Stimulated activated CD4-positive, alpha-beta T cell treated with anti-CD3 and anti-CD28 coated beads, Interleukin-12 subunit alpha, Interleukin-12 subunit beta, amount 100 ng/mL, for 24 hours (primary cell): Measurements from ENCODE around the gene FMOD.
"Not testable (repeated sequence)": the region's sequence is repeated elsewhere in the genome, so short reads cannot be mapped to it uniquely, and the experiment has no call there.

ENCODE experiments used
- DNase-seq, 2 experiments: peaks; one replicate each; pipeline ENCODE4 v3.0.0-alpha.2; 2020; ENCODE audit warnings: low read depth in 2 of 2

FMOD gene

DNA sequence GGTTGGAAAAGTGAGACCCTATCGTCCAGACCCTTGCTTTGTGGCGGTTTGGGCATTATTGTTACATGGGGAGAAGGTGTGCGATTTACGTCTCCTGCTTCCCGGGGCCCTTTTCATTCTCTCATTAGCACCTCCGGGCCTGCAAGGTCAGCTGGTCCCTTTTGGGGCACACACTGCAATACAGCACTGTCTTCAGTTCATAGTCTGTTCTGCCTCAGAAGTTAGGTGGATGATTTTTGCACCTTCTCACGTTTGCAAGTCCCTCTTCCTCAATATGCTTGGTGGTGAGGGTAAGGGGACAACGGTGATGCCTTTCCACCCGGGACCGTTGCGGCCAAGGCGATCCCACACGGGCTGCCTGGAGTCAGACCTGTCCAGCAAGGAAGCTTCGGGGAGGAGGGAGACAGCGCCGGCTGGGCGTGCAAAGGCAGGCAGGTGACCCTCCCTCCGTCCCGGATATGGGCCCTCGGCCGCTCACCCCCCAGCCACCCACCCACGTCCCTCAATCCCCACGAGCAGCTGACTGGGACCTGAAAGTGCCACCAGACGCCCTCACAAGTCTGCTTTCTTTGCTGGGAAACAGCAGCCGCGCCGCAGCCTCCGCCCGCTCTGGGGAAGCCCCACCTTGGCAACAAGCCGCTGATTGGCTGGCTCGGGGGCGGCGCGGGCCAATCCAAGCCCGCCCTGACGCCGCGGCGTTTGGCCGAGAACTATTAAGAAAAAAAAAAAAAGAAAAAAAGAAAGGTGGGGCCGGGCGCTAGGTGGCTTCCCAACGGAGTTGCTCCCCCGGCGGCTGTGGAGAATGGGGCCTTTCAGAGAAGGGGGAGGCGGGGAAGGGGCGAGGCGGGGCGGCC is 23.9 kb downstream of the FMOD start:
- peak; percentile 85 to 90 for DNase-seq

DNA sequence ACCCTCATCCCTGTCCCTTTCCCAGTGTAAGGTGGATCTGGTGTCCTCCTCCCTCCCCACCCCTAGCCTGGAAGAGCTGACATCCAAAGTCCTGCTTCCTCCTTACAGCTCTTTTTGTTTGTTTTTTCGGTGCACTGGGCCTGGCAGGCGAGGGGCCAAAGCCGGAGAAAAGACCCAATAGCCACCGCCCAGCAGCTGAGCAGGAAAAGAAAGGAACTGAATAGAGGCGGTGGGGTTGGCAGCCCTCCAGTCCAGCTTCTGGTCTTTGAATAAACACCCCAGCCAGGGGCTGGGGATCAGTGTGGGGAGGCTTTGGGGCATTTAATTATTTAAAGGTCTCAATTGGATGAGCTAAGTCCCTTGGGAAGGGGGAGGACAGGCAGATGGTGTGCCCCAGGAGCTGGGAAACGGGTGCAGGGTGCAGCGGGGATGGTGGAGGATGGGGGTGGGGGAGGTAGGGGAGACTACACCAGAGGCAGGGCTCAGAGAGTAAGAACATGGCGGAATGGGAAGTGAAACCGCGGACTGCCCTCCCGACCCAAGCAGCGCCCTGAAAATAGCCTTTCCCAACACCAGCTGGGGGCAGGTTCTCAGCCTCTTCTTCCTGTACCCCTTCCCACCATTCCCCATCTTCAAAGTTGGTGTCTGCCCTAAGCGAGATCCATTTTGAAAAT is 25.4 kb downstream of the FMOD start:
- DNase-seq = no peak

DNA sequence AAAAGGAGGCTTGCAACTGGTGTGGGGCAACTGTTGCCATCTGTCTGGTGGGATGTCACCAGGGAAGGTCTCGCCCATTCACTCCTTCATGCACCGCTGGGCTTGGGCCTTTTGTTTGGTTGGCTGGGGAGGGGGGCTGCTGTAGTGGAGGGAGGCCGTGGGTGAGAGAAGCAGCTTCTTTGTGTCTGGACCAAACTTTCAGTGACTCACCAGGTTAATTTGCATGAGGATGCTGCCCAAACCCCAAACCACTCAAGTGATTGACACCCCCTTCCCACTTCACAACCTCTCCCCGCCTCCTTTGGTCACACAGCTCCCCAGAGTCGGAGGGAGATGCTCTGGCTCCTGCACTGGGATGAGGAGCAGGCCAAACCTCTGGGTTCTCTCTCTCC is 25.9 kb downstream of the FMOD start:
- DNase-seq = peak in 1 of 2 experiments; percentile 49

DNA sequence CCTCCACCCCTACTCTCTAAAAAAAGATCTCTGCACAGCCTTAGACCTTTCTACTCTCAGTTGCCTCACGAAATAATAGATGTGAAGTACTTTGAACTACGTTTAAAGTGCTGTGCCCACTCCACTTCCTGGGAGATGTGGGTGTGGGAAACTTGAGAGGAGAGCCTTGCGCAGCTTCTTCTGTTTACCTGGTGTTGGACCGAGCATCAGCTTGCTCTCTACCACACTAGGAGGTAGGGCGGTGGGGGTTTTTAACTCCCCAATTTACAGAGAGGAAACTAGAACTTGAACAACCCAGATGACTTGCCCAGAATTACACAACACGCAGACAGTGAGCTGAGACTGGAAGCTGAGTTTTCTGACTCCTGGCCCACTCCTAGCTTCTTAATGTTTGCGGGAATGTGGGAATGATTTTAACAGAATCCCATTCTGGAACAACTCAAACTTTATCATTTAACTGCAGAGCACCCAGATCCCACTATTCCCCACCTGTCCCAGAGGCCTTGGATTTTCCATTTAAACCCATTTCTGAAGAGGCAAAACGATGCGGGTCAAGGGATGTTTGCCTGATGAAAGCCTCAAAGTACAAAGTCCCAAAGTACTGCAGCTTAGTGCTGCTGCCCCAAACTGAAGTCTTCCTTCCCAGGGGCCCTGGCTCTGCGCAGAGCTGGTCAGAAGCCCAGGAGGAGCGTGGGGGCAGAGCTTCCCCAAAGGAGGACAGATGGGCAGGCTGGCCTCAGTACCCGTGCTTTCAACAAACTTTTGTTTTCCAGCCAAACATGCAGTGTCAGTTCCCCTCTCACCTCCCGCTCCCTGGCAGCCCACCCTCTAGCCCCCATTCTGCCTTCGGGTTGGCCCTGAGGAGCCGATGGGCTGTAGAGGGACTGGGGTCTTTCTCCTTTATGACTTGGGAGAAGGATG is 26.6 kb downstream of the FMOD start:
- DNase-seq = no peak

DNA sequence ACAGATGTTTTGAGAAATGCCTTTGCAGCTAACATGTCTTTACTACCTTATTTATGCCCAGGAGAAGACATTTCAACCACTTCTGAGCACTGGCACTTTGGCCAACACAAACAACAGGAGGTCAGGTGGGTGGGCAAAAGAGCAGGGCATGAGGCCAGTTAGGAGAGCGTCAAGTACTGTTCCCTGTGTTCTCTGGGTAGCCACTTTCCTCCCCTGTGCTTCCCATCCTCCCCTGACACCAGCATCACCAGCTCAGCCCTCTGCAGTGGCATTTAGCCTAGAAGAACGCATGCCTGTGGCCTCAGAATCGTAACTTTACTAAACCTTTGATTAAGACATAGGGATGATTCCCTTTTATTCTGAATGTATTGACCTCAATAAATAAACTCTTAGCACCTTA is 27.3 kb downstream of the FMOD start:
- DNase-seq = no peak

DNA sequence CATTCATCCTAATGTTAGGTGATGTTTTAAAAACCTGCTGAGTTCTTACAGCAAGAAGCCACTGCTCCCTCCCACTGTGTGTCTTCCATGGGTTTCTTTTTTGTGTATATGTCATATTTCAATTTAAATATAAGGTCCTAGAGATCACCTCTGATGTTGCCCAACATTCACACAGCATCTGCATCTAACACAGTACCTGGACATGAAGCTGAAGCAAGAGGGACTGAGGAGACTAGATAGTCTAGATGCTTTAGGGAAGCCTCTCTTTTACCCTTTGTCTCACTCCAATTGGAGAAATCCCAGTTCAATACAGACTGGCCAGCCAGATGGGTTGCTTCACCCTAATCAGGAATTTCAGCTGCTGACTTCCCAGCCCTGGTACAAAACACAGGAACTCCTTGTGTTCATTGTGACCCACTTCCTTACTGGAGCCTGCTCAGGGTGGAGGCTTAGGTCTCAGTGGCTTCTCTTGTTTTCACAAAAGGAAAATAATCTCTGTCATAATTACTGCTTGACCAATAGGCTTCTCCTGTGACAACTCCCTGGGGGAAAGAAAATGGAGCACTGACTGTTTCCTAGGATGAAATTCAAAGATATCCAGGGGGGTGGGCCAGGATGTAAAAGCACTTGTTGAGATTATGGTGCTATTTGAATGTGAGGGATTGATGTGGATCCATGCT is 28.3 kb downstream of the FMOD start:
- DNase-seq = no peak

DNA sequence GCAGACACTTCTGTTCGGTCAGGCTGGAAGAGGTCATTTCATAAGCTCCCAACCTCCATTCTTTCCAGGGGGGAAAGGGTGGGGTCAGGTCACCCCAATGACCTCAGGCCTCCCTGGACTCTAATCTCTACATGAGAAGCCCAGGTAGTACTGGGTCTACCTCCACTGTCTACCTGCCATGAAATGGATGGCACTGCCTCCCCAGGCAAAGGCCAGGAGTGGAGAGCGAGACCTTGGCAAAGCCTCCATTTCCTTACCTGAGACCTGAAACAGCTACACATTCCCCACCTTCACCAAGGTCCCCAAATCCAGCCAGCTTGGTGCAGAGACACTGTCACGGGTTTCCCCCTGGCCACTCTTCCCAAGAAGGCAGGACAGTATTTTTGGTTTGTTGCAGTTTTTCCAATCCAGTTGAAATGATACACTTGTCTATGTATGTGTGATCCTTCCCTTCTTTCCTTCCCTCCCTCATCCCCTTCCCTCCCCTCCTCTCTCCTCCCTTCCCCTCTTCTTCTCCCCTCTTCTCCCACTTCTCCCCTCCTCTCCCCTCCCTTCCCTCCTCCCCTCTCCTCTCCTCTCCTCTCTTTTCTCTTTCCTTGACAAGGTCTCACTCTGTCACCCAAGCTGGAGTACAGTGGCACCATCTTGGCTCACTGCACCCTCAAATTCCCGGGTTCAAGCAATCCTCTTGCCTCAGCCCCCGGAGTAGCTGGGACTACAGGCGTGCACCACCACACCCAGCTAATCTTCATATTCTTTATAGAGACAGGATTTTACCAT is 29.5 kb downstream of the FMOD start:
- DNase-seq = no peak

DNA sequence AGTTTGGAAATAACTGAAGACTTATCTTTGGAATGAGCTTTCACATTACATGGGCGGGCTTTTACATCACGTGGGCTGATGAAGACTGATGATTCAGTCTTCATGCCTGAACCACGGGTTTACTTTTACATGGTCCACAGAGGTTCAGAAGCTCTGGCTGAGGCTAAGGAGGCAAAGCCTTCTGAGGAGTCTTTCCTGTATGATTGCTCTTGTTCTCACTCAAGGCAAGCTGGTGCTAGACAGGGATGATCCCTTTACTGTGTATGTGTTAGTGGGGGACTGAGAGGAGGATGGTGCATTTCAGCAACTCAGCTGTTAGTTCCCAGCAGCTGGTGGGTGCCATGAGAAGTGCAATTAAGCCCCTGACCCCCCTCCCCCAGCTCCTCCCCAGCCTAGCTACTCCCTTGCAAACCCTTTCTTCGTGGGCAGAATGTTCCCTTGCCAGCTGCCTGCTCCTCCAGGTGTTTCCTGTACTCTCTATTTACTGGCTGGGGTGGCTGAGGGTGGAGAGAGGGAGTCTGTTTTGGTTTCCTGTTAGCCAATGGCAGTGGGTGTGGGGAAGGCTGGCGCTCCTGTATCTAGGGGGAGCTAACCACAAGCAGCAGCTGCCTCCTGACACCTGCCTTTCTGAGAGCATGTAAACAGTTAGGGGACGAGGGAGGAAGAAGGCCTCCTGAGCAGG is 30.2 kb downstream of the FMOD start:
- no peak for DNase-seq

DNA sequence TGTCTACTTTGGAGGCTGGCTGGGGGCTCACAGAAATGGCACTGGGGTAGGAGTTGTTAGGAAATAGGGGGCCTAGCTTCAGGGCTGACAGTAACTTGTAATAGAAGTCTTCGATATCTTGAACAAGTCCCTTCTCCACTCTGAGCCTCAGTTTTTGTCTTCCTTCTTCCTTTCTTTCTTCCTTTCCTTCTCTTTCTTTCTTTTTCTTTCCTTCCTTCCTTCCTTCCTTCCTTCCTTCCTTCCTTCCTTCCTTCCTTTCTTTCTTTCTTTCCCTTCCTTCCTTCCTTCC is 32.7 kb downstream of the FMOD start:
- DNase-seq = no peak

DNA sequence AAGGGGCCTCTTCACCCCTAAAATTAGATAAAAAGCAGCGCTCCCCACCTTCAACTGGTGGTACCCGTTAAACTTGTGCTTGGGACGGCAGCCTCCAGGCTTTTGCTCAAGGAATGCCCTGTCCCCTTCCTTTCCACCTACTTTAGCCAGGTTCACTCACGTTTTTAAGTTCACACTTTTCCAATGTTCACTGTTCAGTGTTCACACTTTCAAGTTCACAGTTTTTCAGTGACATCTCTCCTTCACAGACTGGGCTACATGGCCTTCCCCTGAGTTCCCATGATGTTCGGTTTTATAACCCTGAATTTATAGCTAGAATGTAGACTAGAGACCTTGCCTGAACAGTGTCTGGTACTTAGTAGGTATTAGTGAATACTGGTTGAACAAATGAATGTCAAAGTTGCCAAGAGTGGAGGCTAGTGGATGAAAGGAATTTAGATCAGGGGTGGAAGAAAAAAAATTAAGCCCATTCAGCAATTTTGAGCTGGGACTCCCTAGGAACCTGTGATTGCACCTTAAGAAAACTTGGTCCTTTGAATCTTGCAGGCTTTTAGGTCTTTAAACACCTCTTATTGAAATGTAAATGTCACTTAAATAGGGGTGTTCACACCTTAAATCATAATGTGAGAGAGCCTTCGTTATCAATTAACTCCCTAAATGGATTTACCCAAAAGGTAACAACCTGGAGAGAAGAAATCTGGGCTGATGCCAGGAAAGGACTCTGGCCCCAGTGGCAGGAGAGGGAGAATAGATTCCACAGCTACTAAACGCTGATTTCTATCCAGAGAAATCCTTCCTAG is 33.3 kb downstream of the FMOD start:
- DNase-seq = no peak

DNA sequence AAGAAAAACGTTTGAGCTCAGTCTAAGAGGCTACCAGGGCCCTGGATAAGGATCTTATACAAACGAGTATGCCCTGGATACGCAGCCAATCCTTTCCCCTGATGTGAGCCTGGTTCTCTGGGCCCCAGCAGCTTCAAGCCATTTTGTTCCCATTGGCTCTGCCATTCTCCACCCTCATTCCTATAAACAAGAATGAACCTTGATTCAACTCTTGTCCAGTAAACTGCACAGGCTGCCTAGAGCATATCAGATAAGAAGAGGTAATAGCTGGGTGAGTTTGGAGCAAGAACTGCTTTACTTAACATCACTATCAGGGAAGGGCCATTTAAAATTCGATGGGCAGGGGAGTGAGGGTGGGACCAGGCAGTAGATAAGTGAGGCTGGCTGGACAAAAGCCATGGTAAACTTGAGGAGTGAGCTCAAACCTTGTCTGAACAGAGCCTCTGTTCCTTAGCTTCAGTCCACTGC is 34.3 kb downstream of the FMOD start:
- DNase-seq = no peak

DNA sequence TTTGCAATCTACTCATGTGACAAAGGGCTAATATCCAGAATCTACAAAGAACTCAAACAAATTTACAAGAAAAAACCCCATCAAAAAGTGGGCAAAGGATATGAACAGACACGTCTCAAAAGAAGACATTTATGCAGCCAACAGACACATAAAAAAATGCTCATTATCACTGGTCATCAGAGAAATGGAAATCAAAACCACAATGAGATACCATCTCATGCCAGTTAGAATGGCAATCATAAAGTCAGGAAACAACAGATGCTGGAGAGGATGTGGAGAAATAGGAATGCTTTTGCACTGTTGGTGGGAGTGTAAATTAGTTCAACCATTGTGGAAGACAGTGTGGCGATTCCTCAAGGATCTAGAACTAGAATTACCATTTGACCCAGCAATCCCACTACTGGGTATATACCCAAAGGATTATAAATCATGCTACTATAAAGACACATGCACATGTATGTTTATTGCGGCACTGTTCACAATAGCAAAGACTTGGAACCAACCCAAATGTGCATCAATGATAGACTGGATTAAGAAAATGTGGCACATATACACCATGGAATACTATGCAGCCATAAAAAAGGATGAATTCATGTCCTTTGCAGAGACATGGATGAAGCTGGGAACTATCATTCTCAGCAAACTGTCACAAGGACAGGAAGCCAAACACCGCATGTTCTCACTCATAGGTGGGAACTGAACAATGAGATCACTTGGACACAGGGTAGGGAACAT is 36.7 kb downstream of the FMOD start:
- DNase-seq = not testable (repeated sequence)

DNA sequence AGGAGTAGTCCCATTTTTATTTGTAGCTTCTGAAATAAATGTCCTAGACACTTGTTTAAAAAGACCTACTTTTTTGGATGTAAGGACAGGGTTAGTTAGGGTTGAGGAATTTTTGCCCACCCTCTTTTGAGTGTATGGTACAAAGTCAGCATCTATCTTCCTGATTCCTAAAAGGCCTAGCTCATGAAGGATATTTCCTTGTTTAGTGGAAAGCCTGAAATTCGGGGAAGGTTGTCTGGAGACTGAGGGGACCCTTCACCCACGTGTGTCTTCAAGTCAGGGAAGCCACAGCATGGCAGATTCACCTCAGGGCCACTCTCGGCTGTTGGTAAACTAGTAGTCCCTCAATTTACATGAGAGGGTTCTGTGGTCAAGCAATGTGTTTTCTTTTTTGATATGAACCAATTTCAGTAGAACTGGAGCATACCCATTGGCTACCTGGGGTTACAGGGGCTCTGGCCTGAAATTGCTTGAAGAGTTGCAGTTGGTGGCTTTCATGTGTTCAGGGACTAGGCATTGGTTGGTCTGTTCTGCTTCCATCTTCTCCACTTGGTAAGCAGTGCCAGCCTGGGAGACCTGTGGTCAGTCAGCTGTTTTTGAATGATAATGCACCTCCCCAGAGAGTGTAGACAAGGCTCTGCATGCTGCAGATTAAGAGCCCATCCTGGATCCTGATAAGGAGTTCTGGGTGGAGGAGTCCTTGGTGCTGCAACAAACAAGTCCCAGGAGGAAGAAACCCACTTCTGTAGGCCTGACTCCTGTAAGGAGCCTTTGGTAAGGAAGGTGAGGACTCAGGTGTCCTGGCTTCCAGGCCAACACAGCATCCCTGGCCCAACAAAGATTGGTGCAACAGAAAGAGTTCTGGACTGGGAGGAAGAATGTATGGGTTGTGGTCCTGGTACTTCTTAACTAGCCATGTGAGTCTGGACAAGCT is 39.3 kb downstream of the FMOD start:
- no peak for DNase-seq

DNA sequence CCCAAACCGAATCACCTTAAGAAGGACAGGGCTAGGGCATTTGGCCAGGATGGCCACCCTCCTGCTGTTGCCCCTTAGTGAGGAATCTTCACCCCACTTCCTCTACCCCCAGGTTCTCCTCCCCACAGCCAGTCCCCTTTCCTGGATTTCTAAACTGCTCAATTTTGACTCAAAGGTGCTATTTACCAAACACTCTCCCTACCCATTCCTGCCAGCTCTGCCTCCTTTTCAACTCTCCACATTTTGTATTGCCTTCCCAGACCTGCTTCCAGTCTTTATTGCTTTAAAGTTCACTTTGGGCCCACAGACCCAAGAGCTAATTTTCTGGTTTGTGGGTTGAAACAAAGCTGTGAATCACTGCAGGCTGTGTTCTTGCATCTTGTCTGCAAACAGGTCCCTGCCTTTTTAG is 42.0 kb downstream of the FMOD start:
- no peak for DNase-seq

DNA sequence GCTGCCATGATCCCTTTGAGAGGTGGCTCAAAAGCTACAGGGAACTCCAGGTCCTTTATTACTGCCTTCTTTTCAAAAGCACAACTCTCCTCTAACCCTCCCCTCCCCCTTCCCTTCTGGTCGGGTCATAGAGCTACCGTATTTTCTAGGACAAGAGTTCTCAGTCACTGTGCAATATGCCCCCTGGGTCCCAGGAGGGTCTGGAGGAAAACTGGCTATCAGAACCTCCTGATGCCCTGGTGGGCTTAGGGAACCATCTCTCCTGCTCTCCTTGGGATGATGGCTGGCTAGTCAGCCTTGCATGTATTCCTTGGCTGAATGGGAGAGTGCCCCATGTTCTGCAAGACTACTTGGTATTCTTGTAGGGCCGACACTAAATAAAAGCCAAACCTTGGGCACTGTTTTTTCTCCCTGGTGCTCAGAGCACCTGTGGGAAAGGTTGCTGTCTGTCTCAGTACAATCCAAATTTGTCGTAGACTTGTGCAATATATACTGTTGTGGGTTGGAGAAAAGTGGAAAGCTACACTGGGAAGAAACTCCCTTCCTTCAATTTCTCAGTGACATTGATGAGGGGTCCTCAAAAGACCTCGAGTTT is 42.5 kb downstream of the FMOD start:
- no peak for DNase-seq

DNA sequence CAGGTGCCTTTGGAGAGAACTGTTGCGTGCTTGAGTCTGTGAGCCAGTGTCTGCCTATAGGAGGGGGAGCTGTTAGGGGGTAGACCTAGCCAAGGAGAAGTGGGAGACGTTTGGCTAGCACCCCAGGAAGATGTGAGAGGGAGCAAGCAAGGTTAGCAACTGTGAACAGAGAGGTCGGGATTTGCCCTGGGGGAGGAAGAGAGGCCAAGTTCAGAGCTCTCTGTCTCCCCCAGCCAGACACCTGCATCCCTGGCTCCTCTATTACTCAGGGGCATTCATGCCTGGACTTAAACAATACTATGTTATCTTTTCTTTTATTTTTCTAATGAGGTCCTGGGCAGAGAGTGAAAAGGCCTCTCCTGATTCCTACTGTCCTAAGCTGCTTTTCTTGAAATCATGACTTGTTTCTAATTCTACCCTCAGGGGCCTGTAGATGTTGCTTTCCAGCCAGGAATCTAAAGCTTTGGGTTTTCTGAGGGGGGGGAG is 43.2 kb downstream of the FMOD start:
- no peak for DNase-seq

DNA sequence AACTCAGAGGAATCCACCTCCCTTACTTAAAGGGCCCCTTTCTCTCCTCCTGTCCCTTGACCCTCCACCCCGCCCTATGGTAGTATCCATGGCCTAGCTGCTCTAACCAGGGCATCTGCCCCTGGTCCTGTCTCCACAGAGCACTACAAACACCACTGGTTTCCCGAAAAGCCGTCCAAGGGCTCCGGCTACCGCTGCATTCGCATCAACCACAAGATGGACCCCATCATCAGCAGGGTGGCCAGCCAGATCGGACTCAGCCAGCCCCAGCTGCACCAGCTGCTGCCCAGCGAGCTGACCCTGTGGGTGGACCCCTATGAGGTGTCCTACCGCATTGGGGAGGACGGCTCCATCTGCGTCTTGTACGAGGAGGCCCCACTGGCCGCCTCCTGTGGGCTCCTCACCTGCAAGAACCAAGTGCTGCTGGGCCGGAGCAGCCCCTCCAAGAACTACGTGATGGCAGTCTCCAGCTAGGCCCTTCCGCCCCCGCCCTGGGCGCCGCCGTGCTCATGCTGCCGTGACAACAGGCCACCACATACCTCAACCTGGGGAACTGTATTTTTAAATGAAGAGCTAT is 43.9 kb downstream of the FMOD start:
- DNase-seq = no peak
